Panc1 (cell line): ENCODE measurements around the gene FUT8. TPM values are rescaled to one million over a fixed set of nuclear protein-coding genes. Genes with fewer than 3 reads are reported as not detected.

ENCODE experiments used
- ATAC-seq: fragments of 200-7000 bp; cut with Tn5 transposase; 2 replicates; pipeline ENCODE4 v1.9.1; 2020; ENCODE audit warnings: mild to moderate bottlenecking, moderate library complexity
- BruUV-seq: library from RNA; stranded (reverse); fragments of 400-500 nt; replicated peaks from 2 replicates; lab custom pipeline; 2021; lab: Mats Ljungman, UMichigan
- CTCF ChIA-PET: fragments of 300-600 bp; sonication (Branson Sonifier 250); formaldehyde crosslinking; loops from one replicate; lab custom pipeline; 2022; ENCODE audit warnings: antibody characterized with exemption; lab: Charles Lee
- POLR2A ChIA-PET: fragments of 300-600 bp; sonication (Branson Sonifier 250); formaldehyde crosslinking; loops from one replicate; lab custom pipeline; 2022; ENCODE audit warnings: antibody characterized with exemption; lab: Charles Lee
- DNase-seq: peaks from one replicate; pipeline ENCODE4 v3.0.0-alpha.2; 2010; ENCODE audit warnings: low read depth, low spot score
- H3K27ac ChIP-seq: 2 replicates; pipeline ENCODE4 v1.5.1; 2011; ENCODE audit warnings: mild to moderate bottlenecking, low read length, inconsistent platforms
- H3K27me3 ChIP-seq: fragments of 200-500 bp; sonication (Bioruptor generic); 2 replicates; pipeline ENCODE4 v1.6.0; 2014; ENCODE audit warnings: low read length, inconsistent platforms; ENCODE audit not compliant: control insufficient read depth, insufficient read depth
- H3K36me3 ChIP-seq: fragments of 200-500 bp; sonication (Bioruptor generic); 2 replicates; pipeline ENCODE4 v1.5.1; 2014; ENCODE audit warnings: inconsistent platforms, mild to moderate bottlenecking, low read length, moderate library complexity; ENCODE audit not compliant: control insufficient read depth, insufficient read depth
- H3K4me1 ChIP-seq: 2 replicates; pipeline ENCODE4 v1.5.1; 2011; ENCODE audit warnings: inconsistent platforms, mild to moderate bottlenecking, low read length, moderate library complexity; ENCODE audit not compliant: control insufficient read depth, insufficient read depth
- H3K4me3 ChIP-seq, 2 experiments: 2 replicates each; pipeline ENCODE4 v1.5.1; 2011 to 2012; ENCODE audit warnings: low read depth in 2 of 2, low read length in 2 of 2, mild to moderate bottlenecking in 2 of 2, inconsistent platforms in 1 of 2, moderate library complexity in 1 of 2
- H3K9me3 ChIP-seq: fragments of 200-500 bp; sonication (Bioruptor generic); 2 replicates; pipeline ENCODE4 v1.5.1; 2014; ENCODE audit warnings: low read depth, mild to moderate bottlenecking, inconsistent platforms, low read length, moderate library complexity; ENCODE audit not compliant: control insufficient read depth, insufficient read depth
- CTCF ChIP-seq: fragments of 450-650 bp; IDR thresholded peaks from 2 replicates; pipeline ENCODE4 v1.5.1; 2017; ENCODE audit warnings: mild to moderate bottlenecking
- POLR2AphosphoS5 ChIP-seq: IDR thresholded peaks from 2 replicates; pipeline ENCODE4 v1.6.1; 2012; ENCODE audit warnings: mild to moderate bottlenecking, low read depth, low read length, moderate library complexity
- REST ChIP-seq, 2 experiments: IDR thresholded peaks; 2 replicates each; pipeline ENCODE4 v1.6.1; 2011 to 2012; ENCODE audit warnings: low read depth in 2 of 2, control low read depth in 1 of 2, low read length in 1 of 2, mild to moderate bottlenecking in 1 of 2, moderate library complexity in 1 of 2; ENCODE audit not compliant: insufficient read depth in 1 of 2
- SIN3A ChIP-seq: IDR thresholded peaks from 2 replicates; pipeline ENCODE4 v1.6.1; 2012; ENCODE audit warnings: low read depth, mild to moderate bottlenecking, low read length, moderate library complexity, borderline replicate concordance; ENCODE audit not compliant: insufficient read depth
- TCF7L2 ChIP-seq: IDR thresholded peaks from 2 replicates; pipeline ENCODE4 v1.6.1; 2011; ENCODE audit warnings: mild to moderate bottlenecking, low read depth, low read length, inconsistent platforms
- in situ Hi-C: cut with HindIII; loops from 2 replicates; pipeline ENCODE4 v1.10.0; 2016; ENCODE audit warnings: low sequenced_read_pairs, low pct_unique_long_range_greater_than_20kb
- intact Hi-C: fragments of 100-400 bp; cut with micrococcal nuclease; formaldehyde crosslinking; loops from one replicate; pipeline ENCODE4 v1.10.0; 2022; ENCODE audit not compliant: unreplicated experiment
- total RNA-seq: library from RNA; stranded (reverse); gene quantifications from one replicate; pipeline ENCODE4 v1.2.1, GENCODE V29; 2021; ENCODE audit not compliant: unreplicated experiment

Gene FUT8
- total RNA-seq, 1 experiment from 2014 or later = 31.4 TPM

GRCh38 chr14:65639216-65639615 is 226.7 kb downstream of the FUT8 start:
- ChIA-PET POLR2A (no interaction called here), CTCF (no interaction called here)
- no peaks in the 10 kb centered on the region for H3K4me1 ChIP-seq
- ATAC-seq (no peak), DNase-seq (no peak)
- in situ Hi-C loops (no loop called here), intact Hi-C loops (no loop called here)
- H3K36me3 ChIP-seq = no peaks in the 10 kb centered on the region
- H3K27me3 ChIP-seq = no peaks in the 10 kb centered on the region
- no peaks in the 10 kb centered on the region for H3K9me3 ChIP-seq
- TF ChIP-seq TCF7L2 (no peak), SIN3A (no peak), POLR2AphosphoS5 (no peak), REST (IDR thresholded peaks at IDR 0.05; ENCODE audit: insufficient read depth in 1 of 2, low read depth in 2 of 2, low read length in 1 of 2) (no peak), CTCF (no peak)
- H3K27ac ChIP-seq = no peak overlapping the region
- no TSS peak for BruUV-seq
- no peak overlapping the region for H3K4me3 ChIP-seq

GRCh38 chr14:65650826-65651225 is 238.3 kb downstream of the FUT8 start:
- Histone ChIP-seq H3K36me3 (no peaks in the 10 kb centered on the region), H3K9me3 (no peaks in the 10 kb centered on the region), H3K4me1 (no peaks in the 10 kb centered on the region), H3K4me3 (no peak overlapping the region), H3K27me3 (no peaks in the 10 kb centered on the region), H3K27ac (no peak overlapping the region)
- no peak for DNase-seq
- CTCF ChIA-PET = no interaction called here
- BruUV-seq = no TSS peak
- intact Hi-C loops = no loop called here
- in situ Hi-C loops = no loop called here
- no peak for TF ChIP-seq SIN3A
- no peak for TF ChIP-seq POLR2AphosphoS5
- no peak for TF ChIP-seq CTCF
- TF ChIP-seq TCF7L2 = no peak
- no peak for TF ChIP-seq REST (IDR thresholded peaks at IDR 0.05; ENCODE audit: insufficient read depth in 1 of 2, low read depth in 2 of 2, low read length in 1 of 2)
- ATAC-seq = no peak
- POLR2A ChIA-PET = no interaction called here
